Kidney (tissue), 14 donors: ENCODE data around the gene CD27. TPM values are rescaled to one million over a fixed set of nuclear protein-coding genes. Genes with fewer than 3 reads are reported as not detected.
A peak's percentile ranks its signal among the peaks of the same experiment; 100 is the strongest.
"Not testable (repeated sequence)": the region's sequence is repeated elsewhere in the genome, so short reads cannot be mapped to it uniquely, and the experiment has no call there.

Experiments
- DNase-seq, 5 donors: peaks; one replicate each; pipeline ENCODE4 v3.0.0-alpha.2; 2013 to 2020
- FAIRE-seq: peaks from 2 replicates; lab custom pipeline; 2012; peaks lifted over from hg19 to GRCh38; lab: Jason Lieb, UNC
- H3K27ac ChIP-seq, 2 donors: one replicate each; pipeline ENCODE4 v1.7.0; 2013; ENCODE audit warnings: low read depth in 2 of 2, low read length in 2 of 2, inconsistent platforms in 1 of 2
- H3K27me3 ChIP-seq: one replicate; pipeline ENCODE4 v1.7.1; 2013; ENCODE audit warnings: low read length, inconsistent platforms; ENCODE audit not compliant: control insufficient read depth, insufficient read depth
- H3K36me3 ChIP-seq, 3 donors: one replicate each; pipeline versions ENCODE4 v1.7.0 to v1.7.1; 2013; ENCODE audit warnings: low read length in 3 of 3, control low read depth in 1 of 3, inconsistent platforms in 1 of 3; ENCODE audit not compliant: insufficient read depth in 3 of 3, control insufficient read depth in 2 of 3
- H3K4me1 ChIP-seq, 3 donors: one replicate each; pipeline versions ENCODE4 v1.7.0 to v1.7.1; 2013; ENCODE audit warnings: low read length in 3 of 3, inconsistent platforms in 1 of 3, low read depth in 1 of 3; ENCODE audit not compliant: control insufficient read depth in 2 of 3, insufficient read depth in 2 of 3
- H3K4me3 ChIP-seq, 3 donors: one replicate each; pipeline versions ENCODE4 v1.7.0 to v1.8.1; 2013; ENCODE audit warnings: low read length in 3 of 3, control low read depth in 1 of 3, inconsistent platforms in 1 of 3
- H3K9ac ChIP-seq, 3 donors: one replicate each; pipeline versions ENCODE4 v1.7.0 to v1.7.1; 2013; ENCODE audit warnings: low read length in 3 of 3, control low read depth in 1 of 3, inconsistent platforms in 1 of 3
- H3K9me3 ChIP-seq, 3 donors: one replicate each; pipeline versions ENCODE4 v1.7.0 to v1.7.1; 2013; ENCODE audit warnings: low read length in 3 of 3, control low read depth in 1 of 3, inconsistent platforms in 1 of 3; ENCODE audit not compliant: control insufficient read depth in 2 of 3, insufficient read depth in 1 of 3
- intact Hi-C: fragments of 100-400 bp; cut with DNase I; formaldehyde crosslinking; loops from one replicate; pipeline ENCODE4 v1.11.1; 2022
- polyA plus RNA-seq: library from polyadenylated mRNA; stranded (reverse); fragments of 350-450 nt; fragmentation: Illumina TruSeq; extraction: RNeasy Lipid Tissue Mini Kit (QIAGEN cat#74804); gene quantifications from one replicate; pipeline ENCODE4 v1.2.3, GENCODE V29; 2014; ENCODE audit warnings: low read depth, low replicate concordance; ENCODE audit not compliant: insufficient read depth
- total RNA-seq: library from RNA; stranded (reverse); fragmentation: NEBNext Ultra II Directional; extraction: Animal tissue kit (Norgen Biotek cat#: 25700); gene quantifications from one replicate; pipeline ENCODE4 v1.2.1, GENCODE V29; 2021
- TF ChIP-seq, protein P1 (sequence below): IDR thresholded peaks from 3 replicates; pipeline ENCODE4 v1.5.1; 2012; ENCODE audit warnings: mild to moderate bottlenecking, moderate library complexity, borderline replicate concordance; ENCODE audit not compliant: insufficient read depth; ENCODE audit errors: extremely low read depth
- donor health status: control.
- donor health status: control.
- donor health status: control.
- donor health status: control.
- donor health status: control.
- donor health status: DM: yes; HTN: yes; CAD: no.
- donor health status: Normal renal cell carcinoma (clear cell type).

CD27 gene
- total and polyA plus RNA-seq, 2 donors from 2014 or later, result 6.6 TPM; not detected in 1

DNA sequence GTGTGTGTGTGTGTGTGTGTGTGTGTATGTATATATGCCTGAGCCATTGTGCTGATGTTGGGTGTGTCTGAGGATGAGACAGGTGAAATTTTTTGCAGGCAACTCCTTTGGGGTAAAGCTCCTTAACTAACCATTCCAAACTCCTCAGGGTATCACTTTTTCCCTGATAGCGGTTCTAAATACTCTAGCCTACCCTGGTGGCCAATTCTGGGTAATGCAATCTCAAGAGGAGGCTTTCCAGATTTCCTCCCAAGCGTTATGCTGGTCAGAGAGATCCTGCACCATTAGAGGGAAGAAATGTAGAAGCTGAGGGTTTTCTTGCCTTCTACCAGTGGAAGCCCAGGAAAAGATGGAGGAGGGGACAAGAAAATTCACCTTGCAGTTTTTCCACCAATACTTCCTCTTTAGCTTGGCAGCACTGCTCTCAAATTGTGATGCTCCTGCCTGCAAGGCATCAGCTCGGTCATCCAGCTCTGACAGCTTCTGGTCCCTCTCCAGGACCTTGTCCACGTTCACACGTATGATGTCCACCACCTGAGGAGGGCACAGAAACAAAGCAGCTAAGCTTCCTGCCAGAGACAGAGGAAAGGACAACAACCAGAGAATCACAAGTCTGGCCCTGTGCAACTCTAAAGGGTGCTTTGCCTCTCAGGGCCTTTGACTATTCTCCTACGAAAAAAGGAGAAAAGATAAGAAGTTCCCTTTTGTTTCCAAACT is 20.9 kb downstream of the CD27 start:
- DNase-seq (peak in 4 of 5 donors; percentile 63 to 86 (median 77)), FAIRE-seq (no peak)
- Histone ChIP-seq H3K4me1 (peaks cover 3 to 12% (median 4%) of the 10 kb centered on the region in 3 donors), H3K27me3 (no peaks in the 10 kb centered on the region), H3K9me3 (no peaks in the 10 kb centered on the region), H3K4me3 (no peak overlapping the region), H3K36me3 (peaks cover 2 to 33% (median 9%) of the 10 kb centered on the region in 3 donors), H3K9ac (no peak overlapping the region), H3K27ac (no peak overlapping the region)
- intact Hi-C loops, result loop anchor here (10.0 kb wide), 1 partner anchor 51 kb away; no protein-coding TSS in a partner anchor
- TF ChIP-seq, protein P1, sequence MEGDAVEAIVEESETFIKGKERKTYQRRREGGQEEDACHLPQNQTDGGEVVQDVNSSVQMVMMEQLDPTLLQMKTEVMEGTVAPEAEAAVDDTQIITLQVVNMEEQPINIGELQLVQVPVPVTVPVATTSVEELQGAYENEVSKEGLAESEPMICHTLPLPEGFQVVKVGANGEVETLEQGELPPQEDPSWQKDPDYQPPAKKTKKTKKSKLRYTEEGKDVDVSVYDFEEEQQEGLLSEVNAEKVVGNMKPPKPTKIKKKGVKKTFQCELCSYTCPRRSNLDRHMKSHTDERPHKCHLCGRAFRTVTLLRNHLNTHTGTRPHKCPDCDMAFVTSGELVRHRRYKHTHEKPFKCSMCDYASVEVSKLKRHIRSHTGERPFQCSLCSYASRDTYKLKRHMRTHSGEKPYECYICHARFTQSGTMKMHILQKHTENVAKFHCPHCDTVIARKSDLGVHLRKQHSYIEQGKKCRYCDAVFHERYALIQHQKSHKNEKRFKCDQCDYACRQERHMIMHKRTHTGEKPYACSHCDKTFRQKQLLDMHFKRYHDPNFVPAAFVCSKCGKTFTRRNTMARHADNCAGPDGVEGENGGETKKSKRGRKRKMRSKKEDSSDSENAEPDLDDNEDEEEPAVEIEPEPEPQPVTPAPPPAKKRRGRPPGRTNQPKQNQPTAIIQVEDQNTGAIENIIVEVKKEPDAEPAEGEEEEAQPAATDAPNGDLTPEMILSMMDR, result peak; percentile 91

DNA sequence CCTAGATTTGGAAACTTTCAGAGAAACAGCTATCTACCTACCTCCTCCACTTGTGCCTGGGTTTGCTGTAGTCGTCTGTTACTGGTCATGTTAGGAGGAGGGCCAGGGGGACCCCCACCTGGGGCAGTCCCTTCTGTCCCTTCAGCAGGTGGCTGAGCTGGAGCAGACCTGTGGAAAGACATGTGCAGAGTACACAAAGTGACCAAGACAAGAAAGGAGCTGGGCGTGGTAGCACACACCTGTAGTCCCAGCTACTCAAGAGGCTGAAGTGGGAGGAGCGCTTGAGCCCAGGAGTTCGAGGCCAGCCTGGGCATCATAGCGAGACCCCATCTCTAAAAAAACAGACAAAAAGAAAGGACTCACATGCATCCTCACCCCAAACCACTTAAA is 21.4 kb downstream of the CD27 start:
- Histone ChIP-seq H3K9me3 (no peaks in the 10 kb centered on the region), H3K27me3 (no peaks in the 10 kb centered on the region), H3K36me3 (peaks cover 2 to 29% (median 5%) of the 10 kb centered on the region in 3 donors), H3K9ac (no peak overlapping the region), H3K4me3 (no peak overlapping the region), H3K4me1 (peaks cover 3 to 13% (median 4%) of the 10 kb centered on the region in 3 donors), H3K27ac (no peak overlapping the region)
- TF ChIP-seq, protein P1, result no peak
- FAIRE-seq (no peak), DNase-seq (no peak)
- intact Hi-C loops, result loop anchor here (10.0 kb wide), 1 partner anchor 51 kb away; no protein-coding TSS in a partner anchor

DNA sequence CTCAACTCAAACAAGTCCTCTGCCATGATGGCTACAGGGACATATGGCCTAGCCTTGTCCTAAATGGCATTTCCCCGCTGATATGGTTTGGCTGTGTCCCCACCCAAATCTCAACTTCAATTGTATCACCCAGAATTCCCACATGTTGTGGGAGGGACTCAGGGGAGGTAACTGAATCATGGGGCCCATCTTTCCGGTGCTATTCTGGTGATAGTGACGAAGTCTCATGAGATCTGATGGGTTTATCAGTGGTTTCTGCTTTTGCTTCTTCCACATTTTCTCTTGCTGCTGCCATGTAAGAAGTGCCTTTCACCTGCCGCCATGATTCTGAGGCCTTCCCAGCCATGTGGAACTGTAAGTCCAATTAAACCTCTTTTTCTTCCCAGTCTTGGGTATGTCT is 22.0 kb downstream of the CD27 start:
- intact Hi-C loops, result loop anchor here (10.0 kb wide), 1 partner anchor 52 kb away; no protein-coding TSS in a partner anchor
- not testable (repeated sequence) for H3K27me3 ChIP-seq, FAIRE-seq, H3K9ac ChIP-seq, H3K9me3 ChIP-seq, H3K4me3 ChIP-seq, DNase-seq, H3K27ac ChIP-seq
- H3K4me1 ChIP-seq, result peaks cover 3 to 14% (median 4%) of the 10 kb centered on the region in 3 donors
- peaks cover 2 to 23% (median 3%) of the 10 kb centered on the region in 3 donors for H3K36me3 ChIP-seq

DNA sequence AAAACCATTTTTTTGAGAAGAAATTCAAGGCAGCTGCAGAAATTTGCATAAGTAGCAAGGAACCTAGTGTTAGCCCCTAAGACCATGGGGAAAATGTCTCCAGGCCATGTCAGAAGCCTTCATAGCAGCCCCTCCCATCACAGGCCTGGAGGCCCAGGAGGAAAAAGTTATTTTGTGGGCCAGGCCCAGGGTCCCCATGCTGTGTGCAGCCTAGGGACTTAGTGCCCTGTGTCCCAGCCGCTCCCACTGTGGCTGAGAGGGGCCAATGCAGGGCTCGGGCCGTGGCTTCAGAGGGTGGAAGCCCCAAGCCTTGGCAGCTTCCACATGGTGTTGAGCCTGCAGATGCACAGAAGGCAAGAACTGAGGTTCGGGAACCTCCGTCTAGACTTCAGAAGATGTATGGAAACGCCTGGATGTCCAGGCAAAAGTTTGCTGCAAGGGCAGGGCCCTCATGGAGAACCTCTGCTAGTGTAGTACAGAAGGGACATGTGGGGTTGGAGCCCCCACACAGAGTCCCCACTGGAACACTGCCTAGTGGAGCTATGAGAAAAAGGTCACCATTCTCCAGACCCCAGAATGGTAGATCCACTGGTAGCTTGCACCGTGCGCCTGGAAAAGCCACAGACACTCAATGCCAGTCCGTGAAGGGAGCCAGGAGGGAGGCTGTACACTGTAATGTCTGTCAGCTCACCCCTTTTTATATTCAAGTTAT is 23.0 kb downstream of the CD27 start:
- intact Hi-C loops, result loop anchor here (10.0 kb wide), 1 partner anchor 53 kb away; no protein-coding TSS in a partner anchor
- H3K9me3 ChIP-seq, H3K9ac ChIP-seq, FAIRE-seq, H3K27ac ChIP-seq, H3K4me3 ChIP-seq, H3K27me3 ChIP-seq, DNase-seq: not testable (repeated sequence)
- Histone ChIP-seq H3K36me3 (peaks cover 0 to 15% (median 2%) of the 10 kb centered on the region in 3 donors), H3K4me1 (peaks cover 3 to 12% (median 4%) of the 10 kb centered on the region in 3 donors)
